HEK293 (cell line): ENCODE measurements around the gene C1orf198.

Source experiments
- KLF16 ChIP-seq: fragments of 450-650 bp; formaldehyde crosslinking; IDR thresholded peaks from 2 replicates; pipeline ENCODE4 v1.5.1; 2017; ENCODE audit warnings: missing biosample characterization, missing genetic modification characterization
- PRDM1 ChIP-seq: fragments of 450-650 bp; formaldehyde crosslinking; IDR thresholded peaks from 2 replicates; pipeline ENCODE4; 2016; ENCODE audit warnings: missing biosample characterization, missing genetic modification characterization
- ZIC2 ChIP-seq: fragments of 450-650 bp; formaldehyde crosslinking; IDR thresholded peaks from 2 replicates; pipeline ENCODE4 v1.5.1; 2016; ENCODE audit warnings: missing biosample characterization, missing genetic modification characterization
- ZNF114 ChIP-seq: fragments of 450-650 bp; formaldehyde crosslinking; IDR thresholded peaks from 2 replicates; pipeline ENCODE4 v1.5.0; 2017; ENCODE audit warnings: missing biosample characterization, missing genetic modification characterization
- ZNF202 ChIP-seq: fragments of 450-650 bp; formaldehyde crosslinking; IDR thresholded peaks from 2 replicates; pipeline ENCODE4 v1.5.1; 2016; ENCODE audit warnings: missing biosample characterization, missing genetic modification characterization, borderline replicate concordance
- ZNF23 ChIP-seq: fragments of 450-650 bp; formaldehyde crosslinking; IDR thresholded peaks from 2 replicates; pipeline ENCODE4 v1.5.1; 2016; ENCODE audit warnings: missing biosample characterization, missing genetic modification characterization, borderline replicate concordance
- ZNF274 ChIP-seq, 2 experiments: fragments of 200-500 bp in 1 of 2; fragments of 450-650 bp in 1 of 2; sonication (Bioruptor generic) in 1 of 2; formaldehyde crosslinking in 1 of 2; IDR thresholded peaks; 2 replicates each; pipeline versions ENCODE4 v1.5.1 to v1.6.1; 2014 to 2016; ENCODE audit warnings: borderline replicate concordance in 1 of 2, inconsistent platforms in 1 of 2, low read length in 1 of 2, missing biosample characterization in 1 of 2, missing genetic modification characterization in 1 of 2
- ZNF366 ChIP-seq: fragments of 450-650 bp; formaldehyde crosslinking; conservative IDR thresholded peaks from 2 replicates; pipeline ENCODE4 v1.5.1; 2016; ENCODE audit warnings: missing biosample characterization, missing genetic modification characterization
- ZNF792 ChIP-seq: fragments of 450-650 bp; formaldehyde crosslinking; IDR thresholded peaks from 2 replicates; pipeline ENCODE4 v1.5.1; 2016; ENCODE audit warnings: missing biosample characterization, missing genetic modification characterization
- ZNF830 ChIP-seq: fragments of 450-650 bp; IDR thresholded peaks from 2 replicates; pipeline ENCODE4 v1.5.0; 2018; ENCODE audit warnings: missing biosample characterization, missing genetic modification characterization, low read depth, mild to moderate bottlenecking, moderate library complexity
- TF ChIP-seq, protein P1 (sequence below): fragments of 450-650 bp; formaldehyde crosslinking; IDR thresholded peaks from 2 replicates; pipeline ENCODE4 v1.5.1; 2016; ENCODE audit warnings: missing biosample characterization, missing genetic modification characterization
- TF ChIP-seq, protein P2 (sequence below): fragments of 450-650 bp; formaldehyde crosslinking; IDR thresholded peaks from 2 replicates; pipeline ENCODE4 v1.5.1; 2016; ENCODE audit warnings: missing biosample characterization, missing genetic modification characterization
- TF ChIP-seq, protein P3 (sequence below): fragments of 450-650 bp; formaldehyde crosslinking; IDR thresholded peaks from 2 replicates; pipeline ENCODE4 v1.5.1; 2016; ENCODE audit warnings: missing biosample characterization, missing genetic modification characterization

DNA sequence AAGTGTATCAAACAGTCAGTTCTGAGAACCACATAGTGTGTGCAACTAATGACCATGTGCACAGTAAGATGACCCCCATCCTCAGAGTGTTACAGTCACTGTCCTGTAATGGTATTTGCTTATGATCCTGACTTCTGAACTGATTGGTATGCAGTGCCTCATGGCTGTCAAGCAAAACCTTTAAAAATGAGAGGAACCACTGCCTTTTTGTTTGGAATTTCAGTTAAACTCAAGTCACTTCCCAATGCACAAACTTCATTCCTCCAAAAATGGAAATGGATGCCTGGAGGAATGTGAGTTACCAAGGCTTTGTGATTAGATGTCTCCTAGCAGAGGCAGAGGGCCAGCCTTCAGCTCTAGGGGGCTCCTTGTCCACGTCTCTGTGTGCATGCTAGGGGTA is 10.5 kb downstream of the C1orf198 start:
- TF ChIP-seq ZNF366 (tag by site-specific recombination), result no peak
- TF ChIP-seq PRDM1 (tag by site-specific recombination), result no peak
- TF ChIP-seq, protein P1, sequence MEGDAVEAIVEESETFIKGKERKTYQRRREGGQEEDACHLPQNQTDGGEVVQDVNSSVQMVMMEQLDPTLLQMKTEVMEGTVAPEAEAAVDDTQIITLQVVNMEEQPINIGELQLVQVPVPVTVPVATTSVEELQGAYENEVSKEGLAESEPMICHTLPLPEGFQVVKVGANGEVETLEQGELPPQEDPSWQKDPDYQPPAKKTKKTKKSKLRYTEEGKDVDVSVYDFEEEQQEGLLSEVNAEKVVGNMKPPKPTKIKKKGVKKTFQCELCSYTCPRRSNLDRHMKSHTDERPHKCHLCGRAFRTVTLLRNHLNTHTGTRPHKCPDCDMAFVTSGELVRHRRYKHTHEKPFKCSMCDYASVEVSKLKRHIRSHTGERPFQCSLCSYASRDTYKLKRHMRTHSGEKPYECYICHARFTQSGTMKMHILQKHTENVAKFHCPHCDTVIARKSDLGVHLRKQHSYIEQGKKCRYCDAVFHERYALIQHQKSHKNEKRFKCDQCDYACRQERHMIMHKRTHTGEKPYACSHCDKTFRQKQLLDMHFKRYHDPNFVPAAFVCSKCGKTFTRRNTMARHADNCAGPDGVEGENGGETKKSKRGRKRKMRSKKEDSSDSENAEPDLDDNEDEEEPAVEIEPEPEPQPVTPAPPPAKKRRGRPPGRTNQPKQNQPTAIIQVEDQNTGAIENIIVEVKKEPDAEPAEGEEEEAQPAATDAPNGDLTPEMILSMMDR (tag by site-specific recombination), result no peak
- no peak for TF ChIP-seq ZNF114 (tag by site-specific recombination)
- TF ChIP-seq ZNF792 (tag by site-specific recombination), result no peak
- no peak for TF ChIP-seq ZIC2 (tag by site-specific recombination)
- no peak for TF ChIP-seq KLF16 (tag by site-specific recombination)
- TF ChIP-seq, protein P2, sequence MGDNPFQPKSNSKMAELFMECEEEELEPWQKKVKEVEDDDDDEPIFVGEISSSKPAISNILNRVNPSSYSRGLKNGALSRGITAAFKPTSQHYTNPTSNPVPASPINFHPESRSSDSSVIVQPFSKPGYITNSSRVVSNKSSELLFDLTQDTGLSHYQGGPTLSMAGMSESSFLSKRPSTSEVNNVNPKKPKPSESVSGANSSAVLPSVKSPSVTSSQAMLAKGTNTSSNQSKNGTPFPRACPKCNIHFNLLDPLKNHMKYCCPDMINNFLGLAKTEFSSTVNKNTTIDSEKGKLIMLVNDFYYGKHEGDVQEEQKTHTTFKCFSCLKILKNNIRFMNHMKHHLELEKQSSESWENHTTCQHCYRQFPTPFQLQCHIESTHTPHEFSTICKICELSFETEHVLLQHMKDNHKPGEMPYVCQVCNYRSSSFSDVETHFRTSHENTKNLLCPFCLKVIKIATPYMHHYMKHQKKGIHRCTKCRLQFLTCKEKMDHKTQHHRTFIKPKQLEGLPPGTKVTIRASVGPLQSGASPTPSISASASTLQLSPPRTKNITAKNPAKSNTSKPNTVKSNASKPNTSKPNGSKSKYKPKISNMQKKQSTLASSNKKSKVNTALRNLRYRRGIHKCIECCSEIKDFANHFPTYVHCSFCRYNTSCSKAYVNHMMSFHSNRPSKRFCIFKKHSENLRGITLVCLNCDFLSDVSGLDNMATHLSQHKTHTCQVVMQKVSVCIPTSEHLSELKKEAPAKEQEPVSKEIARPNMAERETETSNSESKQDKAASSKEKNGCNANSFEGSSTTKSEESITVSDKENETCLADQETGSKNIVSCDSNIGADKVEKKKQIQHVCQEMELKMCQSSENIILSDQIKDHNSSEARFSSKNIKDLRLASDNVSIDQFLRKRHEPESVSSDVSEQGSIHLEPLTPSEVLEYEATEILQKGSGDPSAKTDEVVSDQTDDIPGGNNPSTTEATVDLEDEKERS (tag by site-specific recombination), result no peak
- TF ChIP-seq ZNF274 (IDR thresholded peaks at IDR 0.05; ENCODE audit: low read length), result no peak
- no peak for TF ChIP-seq ZNF274 (tag by site-specific recombination; IDR thresholded peaks at IDR 0.05; ENCODE audit: borderline replicate concordance)
- no peak for TF ChIP-seq ZNF23 (tag by site-specific recombination)
- no peak for TF ChIP-seq ZNF202 (tag by site-specific recombination)
- no peak for TF ChIP-seq ZNF830
- TF ChIP-seq, protein P3, sequence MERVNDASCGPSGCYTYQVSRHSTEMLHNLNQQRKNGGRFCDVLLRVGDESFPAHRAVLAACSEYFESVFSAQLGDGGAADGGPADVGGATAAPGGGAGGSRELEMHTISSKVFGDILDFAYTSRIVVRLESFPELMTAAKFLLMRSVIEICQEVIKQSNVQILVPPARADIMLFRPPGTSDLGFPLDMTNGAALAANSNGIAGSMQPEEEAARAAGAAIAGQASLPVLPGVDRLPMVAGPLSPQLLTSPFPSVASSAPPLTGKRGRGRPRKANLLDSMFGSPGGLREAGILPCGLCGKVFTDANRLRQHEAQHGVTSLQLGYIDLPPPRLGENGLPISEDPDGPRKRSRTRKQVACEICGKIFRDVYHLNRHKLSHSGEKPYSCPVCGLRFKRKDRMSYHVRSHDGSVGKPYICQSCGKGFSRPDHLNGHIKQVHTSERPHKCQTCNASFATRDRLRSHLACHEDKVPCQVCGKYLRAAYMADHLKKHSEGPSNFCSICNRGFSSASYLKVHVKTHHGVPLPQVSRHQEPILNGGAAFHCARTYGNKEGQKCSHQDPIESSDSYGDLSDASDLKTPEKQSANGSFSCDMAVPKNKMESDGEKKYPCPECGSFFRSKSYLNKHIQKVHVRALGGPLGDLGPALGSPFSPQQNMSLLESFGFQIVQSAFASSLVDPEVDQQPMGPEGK (tag by site-specific recombination), result no peak
